Astrocyte of the cerebellum (primary cell): Measurements from ENCODE around the gene GRK3.

Experiments
- DNase-seq: peaks from one replicate; pipeline ENCODE4 v3.0.0-alpha.2; 2011; ENCODE audit warnings: low read depth
- H3K4me3 ChIP-seq: 2 replicates; pipeline ENCODE4 v1.5.1; 2011; ENCODE audit warnings: mild to moderate bottlenecking, low read depth, low read length, moderate library complexity
- CTCF ChIP-seq: IDR thresholded peaks from 2 replicates; pipeline ENCODE4 v1.5.1; 2012; ENCODE audit warnings: low read length, low read depth, moderate library complexity, mild to moderate bottlenecking; ENCODE audit errors: missing control alignments
- in situ Hi-C: cut with HindIII; loops from 2 replicates; pipeline ENCODE4 v1.10.0; 2017; ENCODE audit warnings: low sequenced_read_pairs

GRK3 gene

GRCh38 chr22:25670070-25670461 lies 105.6 kb downstream of the GRK3 start:
- no peak for TF ChIP-seq CTCF
- no peak overlapping the region for H3K4me3 ChIP-seq
- in situ Hi-C loops = no loop called here
- DNase-seq = no peak

GRCh38 chr22:25672289-25673084 lies 108.0 kb downstream of the GRK3 start:
- no peak for TF ChIP-seq CTCF
- DNase-seq = no peak
- H3K4me3 ChIP-seq = no peak overlapping the region
- in situ Hi-C loops = no loop called here

GRCh38 chr22:25673713-25674112 lies 109.2 kb downstream of the GRK3 start:
- no peak for TF ChIP-seq CTCF
- H3K4me3 ChIP-seq = no peak overlapping the region
- in situ Hi-C loops = no loop called here
- DNase-seq = no peak

- in situ Hi-C loops = loop anchor here (25.0 kb wide), 1 partner anchor 190 kb away; no protein-coding TSS in a partner anchor
- no peak overlapping the region for H3K4me3 ChIP-seq
- DNase-seq = no peak
- TF ChIP-seq CTCF = no peak
These were observed 113.2 kb downstream of the GRK3 start for GRCh38 chr22:25677631-25678030.

- in situ Hi-C loops = loop anchor here (25.0 kb wide), 1 partner anchor 193 kb away; no protein-coding TSS in a partner anchor
- no peak for DNase-seq
- no peak for TF ChIP-seq CTCF
- H3K4me3 ChIP-seq = no peak overlapping the region
These were observed 115.6 kb downstream of the GRK3 start for GRCh38 chr22:25680051-25680450.

GRCh38 chr22:25680956-25681355 lies 116.5 kb downstream of the GRK3 start:
- TF ChIP-seq CTCF = no peak
- H3K4me3 ChIP-seq = no peak overlapping the region
- in situ Hi-C loops = loop anchor here (25.0 kb wide), 1 partner anchor 194 kb away; no protein-coding TSS in a partner anchor
- DNase-seq = no peak
